ENCODE data around the gene RBPMS2. TPM values are rescaled to one million over a fixed set of nuclear protein-coding genes. Genes with fewer than 3 reads are reported as not detected.
A peak's percentile ranks its signal among the peaks of the same experiment; 100 is the strongest.

Gene RBPMS2
- total and polyA plus RNA-seq, 2 of the 8 experiments (the other 6 are each of a cell fraction or from before 2014, with no cell fraction given) = 55.8 to 238 TPM

GRCh38 chr15:64699751-64700388 lies 75.5 kb downstream of the RBPMS2 start (continued):
- TF ChIP-seq EZH2 (IDR thresholded peaks at IDR 0.05; ENCODE audit: low read depth, low read length, severe bottlenecking) (no peak), SUZ12 (IDR thresholded peaks at IDR 0.05; ENCODE audit: low read length) (no peak), POLR2AphosphoS5 (IDR thresholded peaks at IDR 0.05; ENCODE audit: low read depth, low read length) (peak; percentile 91), TAF7 (optimal IDR thresholded peaks at IDR 0.05; ENCODE audit: borderline replicate concordance, low read depth, low read length) (peak; percentile 65), YY1 (IDR thresholded peaks at IDR 0.05; ENCODE audit: low read depth, low read length) (no peak), GABPA (IDR thresholded peaks at IDR 0.05; ENCODE audit: borderline replicate concordance, insufficient read depth, low read length) (no peak), SIRT6 (IDR thresholded peaks at IDR 0.05; ENCODE audit: low read length) (no peak), CBX8 (IDR thresholded peaks at IDR 0.05; ENCODE audit: borderline replicate concordance, low read depth, low read length) (no peak), SP2 (IDR thresholded peaks at IDR 0.05; ENCODE audit: low read length) (no peak), SP4 (IDR thresholded peaks at IDR 0.05; ENCODE audit: low read length) (no peak), E2F6 (IDR thresholded peaks at IDR 0.05) (no peak; the same call in 1 of the 2 replicates), CHD2 (IDR thresholded peaks at IDR 0.05; ENCODE audit: low read length) (peak; percentile 54), CBX5 (IDR thresholded peaks at IDR 0.05; ENCODE audit: low read depth, low read length) (no peak), GTF2F1 (IDR thresholded peaks at IDR 0.05; ENCODE audit: borderline replicate concordance, low read depth, low read length) (peak; percentile 82), CTBP2 (IDR thresholded peaks at IDR 0.05; ENCODE audit: borderline replicate concordance, insufficient read depth, insufficient read length, low read length) (no peak), RNF2 (IDR thresholded peaks at IDR 0.05; ENCODE audit: borderline replicate concordance, low read depth, low read length, missing control alignments, poor library complexity, severe bottlenecking) (no peak), CEBPB (IDR thresholded peaks at IDR 0.05; ENCODE audit: low read depth, low read length) (peak; percentile 90), TBP (IDR thresholded peaks at IDR 0.05; ENCODE audit: low read depth, low read length) (peak; percentile 89), TAF1 (IDR thresholded peaks at IDR 0.05; ENCODE audit: low read depth, low read length) (peak; percentile 85), EGR1 (IDR thresholded peaks at IDR 0.05; ENCODE audit: borderline replicate concordance, low read depth, low read length) (no peak), NRF1 (IDR thresholded peaks at IDR 0.05; ENCODE audit: low read depth, low read length) (no peak)
- TF ChIP-seq, protein P1, sequence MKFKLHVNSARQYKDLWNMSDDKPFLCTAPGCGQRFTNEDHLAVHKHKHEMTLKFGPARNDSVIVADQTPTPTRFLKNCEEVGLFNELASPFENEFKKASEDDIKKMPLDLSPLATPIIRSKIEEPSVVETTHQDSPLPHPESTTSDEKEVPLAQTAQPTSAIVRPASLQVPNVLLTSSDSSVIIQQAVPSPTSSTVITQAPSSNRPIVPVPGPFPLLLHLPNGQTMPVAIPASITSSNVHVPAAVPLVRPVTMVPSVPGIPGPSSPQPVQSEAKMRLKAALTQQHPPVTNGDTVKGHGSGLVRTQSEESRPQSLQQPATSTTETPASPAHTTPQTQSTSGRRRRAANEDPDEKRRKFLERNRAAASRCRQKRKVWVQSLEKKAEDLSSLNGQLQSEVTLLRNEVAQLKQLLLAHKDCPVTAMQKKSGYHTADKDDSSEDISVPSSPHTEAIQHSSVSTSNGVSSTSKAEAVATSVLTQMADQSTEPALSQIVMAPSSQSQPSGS (IDR thresholded peaks at IDR 0.05; ENCODE audit: low read length) = peak; percentile 79; the same call in 1 of the 2 replicates

Measured in H1 (cell line).